NCI-H146 treated with DMSO at 0.1 percent for 48 hours (cell line): ENCODE results near the gene UNC5C.

ENCODE experiments used
- DNase-seq: peaks from one replicate; lab custom pipeline; 2025; ENCODE audit not compliant: unreplicated experiment; lab: John Stamatoyannopoulos, UW

Gene UNC5C

DNA sequence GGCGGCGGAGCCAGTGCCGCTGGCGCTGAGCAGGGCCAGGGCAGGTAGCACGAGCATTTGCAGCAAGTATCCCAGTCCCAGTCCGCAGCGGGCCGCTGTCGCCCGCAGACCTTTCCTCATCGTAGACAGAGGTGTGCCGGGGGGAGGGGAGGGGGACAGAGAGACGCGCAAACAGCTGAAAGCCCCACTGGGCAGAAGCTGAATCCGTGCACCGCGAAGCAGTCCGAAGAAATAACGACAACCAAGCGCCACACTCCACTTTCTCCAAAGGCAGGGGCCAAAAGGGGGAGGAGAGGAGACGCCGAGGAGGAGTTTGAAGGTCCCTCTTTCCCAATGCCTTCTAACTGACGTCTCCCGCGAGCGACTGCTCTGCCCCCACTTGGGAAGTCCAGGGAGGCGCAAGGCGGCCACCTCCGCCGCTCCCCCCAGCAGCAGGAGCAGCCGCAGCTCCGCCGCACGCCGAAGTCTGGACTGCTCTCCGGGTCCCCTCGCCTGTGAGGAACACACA, at the start of gene UNC5C:
UNC5C (minus strand) TSS at position 236 of the 508 bp plus-strand sequence.
- DNase-seq: no peak

DNA sequence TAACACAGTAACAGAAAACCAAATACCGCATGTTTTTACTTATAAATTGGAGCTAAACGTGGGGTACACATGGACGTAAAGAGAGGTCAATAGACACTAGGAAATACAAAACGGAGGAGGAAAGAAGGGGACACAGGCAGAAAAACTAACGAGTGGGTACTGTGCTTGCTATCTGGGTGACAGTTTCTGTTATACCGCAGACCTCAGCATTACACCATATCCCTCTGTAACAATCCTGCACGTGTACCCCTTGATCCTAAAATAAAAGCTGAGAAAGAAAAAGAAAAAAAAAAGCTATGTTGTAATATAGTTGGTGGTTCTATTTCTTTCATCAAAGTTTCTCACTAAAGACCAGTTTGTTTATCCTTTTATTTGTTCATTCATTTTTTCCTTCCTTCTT, 47.9 kb upstream of the UNC5C start:
- no peak for DNase-seq

DNA sequence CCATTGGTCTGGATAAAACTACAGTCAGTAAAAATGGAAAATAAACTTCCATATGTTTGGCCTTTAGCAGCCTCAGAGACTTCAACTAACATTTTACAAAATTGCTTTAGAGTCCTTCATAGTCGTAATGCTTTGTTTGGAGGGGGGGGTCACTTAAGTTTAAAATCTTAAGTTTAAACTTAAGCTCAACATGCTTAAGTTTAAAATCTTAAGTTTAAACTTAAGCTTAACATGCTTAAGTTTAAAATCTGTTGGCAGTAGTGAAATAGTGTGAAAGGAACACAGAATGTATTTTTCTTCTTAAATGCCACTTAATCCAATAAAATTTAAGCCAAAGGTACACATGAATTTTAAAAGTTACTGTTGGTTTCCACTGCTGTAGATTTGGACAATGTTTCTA, 45.9 kb upstream of the UNC5C start:
- DNase-seq: no peak

DNA sequence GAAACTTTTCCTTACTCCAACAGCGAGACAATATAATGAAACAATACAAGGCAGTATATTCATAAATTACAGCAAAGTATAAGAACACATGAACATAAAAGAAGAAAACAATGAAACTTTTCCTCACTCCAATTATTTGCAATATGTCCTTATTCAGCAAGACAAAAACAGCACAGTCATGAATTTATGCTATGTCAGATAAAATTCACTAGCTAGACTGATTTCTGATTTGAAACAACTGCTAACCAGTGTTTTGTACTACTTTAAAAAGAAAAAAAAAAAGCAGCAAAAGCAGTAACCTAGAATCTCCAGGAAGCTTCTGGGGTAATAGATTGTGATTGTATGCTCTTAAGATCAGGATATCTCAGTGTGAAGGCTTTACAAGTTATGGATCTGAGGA, 45.2 kb upstream of the UNC5C start:
- DNase-seq: no peak

DNA sequence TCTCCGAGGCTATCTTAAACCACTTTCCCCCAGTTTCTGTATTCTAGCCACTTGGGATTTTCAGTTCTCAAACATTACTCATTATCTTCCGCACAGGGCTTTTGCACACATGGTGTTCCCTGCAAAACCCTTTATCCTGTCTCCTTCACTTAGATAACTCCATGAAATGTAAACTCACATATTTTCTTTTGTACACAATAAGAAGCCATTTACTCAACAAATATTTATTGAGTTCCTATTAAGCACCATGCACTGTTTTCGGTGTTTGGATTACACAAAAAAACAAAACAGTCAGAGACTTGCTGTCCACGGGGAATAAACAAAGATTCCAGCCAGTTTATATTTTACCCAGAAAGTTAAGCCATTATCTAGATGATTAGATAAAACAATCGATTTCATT, 42.5 kb upstream of the UNC5C start:
- DNase-seq: no peak

DNA sequence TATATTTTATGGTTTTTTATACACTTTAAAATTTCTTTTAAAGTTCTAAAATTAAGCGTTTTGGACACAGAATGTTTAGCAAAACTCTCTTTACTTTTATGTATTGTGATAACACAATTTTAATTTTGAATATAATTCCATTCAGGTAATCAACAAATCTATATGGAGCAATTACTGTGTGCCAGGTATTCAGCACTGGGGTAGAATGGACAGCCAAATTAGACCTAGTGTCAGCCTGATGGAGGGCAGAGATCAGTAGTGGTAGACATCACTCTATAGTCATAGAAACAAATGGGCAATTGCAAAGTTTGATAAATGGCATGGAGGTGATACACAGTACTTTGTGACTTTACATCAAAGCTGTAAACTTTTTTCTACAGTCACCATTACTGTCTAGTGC, 41.8 kb upstream of the UNC5C start:
- no peak for DNase-seq

DNA sequence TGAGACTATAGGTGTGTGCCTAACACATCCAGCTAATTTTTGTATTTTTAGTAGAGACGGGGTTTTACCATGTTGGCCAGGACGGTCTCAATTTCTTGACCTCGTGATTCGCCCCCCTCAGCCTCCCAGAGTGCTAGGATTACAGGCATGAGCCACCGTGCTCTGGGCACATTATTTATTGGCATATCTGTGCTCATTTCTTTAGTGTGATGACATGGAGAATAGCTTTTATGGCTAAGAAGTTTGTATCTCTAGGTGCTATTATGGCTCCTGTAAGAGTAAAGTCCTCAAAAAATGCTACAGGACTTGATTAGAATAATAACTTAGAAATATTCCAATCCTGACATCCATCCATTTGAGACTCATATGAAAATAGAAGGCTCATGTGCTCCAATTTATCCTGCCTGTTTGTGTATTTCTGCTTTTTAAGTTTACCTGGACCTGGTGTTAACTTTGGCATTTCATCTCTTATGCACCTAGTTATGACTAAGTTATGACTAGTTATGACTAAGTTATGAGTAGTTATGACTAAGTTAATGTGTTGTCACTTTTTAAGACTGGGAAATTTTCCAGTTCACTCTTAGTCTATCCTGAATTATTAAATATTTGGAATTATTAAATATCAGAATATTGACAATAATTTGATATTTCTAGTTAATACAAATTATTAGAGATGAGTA, 36.4 kb upstream of the UNC5C start:
- no peak for DNase-seq

DNA sequence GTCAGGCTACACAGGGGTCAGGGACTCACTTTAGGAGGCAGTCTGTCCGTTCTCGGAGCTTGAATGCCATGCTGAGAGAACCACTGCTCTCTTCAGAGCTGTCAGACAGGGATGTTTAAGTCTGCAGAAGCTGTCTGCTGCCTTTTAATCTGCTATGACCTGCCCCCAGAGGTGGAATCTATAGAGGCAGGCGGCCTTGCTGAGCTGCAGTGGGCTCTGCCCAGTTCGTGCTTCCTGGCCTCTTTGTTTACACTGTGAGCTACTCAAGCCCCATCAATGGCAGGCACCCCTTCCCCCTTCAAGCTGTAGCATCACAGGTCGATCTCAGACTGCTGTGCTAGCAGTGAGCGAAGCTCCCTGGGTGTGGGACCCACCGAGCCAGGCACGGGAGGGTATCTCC, 31.5 kb upstream of the UNC5C start:
- no peak for DNase-seq

DNA sequence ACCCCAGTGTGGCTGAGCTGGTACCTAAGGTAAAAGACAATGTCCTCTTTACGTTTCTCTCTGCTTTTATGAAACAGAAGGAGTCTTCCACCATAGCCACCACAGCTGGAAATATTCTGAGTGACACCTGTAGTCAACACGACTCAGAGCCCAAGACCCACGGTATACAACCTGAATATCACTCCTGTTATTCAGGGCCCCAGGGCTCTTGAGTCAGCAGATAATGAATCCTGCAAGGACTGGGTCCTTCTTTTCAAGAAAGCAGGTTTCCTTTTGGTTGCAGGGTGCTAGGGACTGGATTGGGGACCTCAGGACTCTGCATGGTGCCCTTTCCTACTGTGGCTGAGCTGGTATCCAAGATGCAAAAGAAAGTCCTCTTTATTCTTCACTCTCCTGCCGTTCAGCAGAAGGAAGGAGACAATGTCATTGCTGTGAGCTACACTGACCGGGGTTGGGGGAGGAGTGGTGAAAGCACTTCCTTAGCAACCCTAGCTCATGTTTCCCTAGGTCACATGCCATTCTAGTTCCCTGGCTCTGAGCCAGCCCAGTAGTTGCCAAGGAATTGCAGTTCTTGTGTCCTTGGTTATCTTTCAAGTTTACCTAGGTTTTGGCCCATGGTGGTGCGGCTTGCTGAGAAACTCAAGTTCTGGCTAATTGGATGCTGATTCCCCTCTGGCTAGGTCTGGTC, 23.7 kb upstream of the UNC5C start:
- DNase-seq: no peak

DNA sequence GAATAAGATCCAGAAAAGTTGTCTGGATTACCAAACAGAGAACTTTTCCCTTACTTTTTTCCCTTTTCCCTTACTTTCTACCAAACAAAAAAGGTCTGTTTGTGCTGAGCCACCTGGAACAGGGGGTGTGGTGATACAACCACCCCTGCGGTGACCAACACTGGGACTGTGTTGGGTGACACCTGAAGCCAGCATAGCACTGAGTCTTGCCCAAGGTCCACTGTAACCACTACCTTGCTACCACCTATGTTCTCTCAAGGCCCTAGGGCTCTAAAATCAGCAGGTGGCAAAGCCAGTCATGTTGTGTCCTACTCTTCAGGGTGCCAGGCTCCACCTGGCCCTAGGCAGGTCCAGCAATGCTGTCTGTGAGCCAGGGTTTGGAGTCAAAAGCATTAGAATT, 22.8 kb upstream of the UNC5C start:
- no peak for DNase-seq

DNA sequence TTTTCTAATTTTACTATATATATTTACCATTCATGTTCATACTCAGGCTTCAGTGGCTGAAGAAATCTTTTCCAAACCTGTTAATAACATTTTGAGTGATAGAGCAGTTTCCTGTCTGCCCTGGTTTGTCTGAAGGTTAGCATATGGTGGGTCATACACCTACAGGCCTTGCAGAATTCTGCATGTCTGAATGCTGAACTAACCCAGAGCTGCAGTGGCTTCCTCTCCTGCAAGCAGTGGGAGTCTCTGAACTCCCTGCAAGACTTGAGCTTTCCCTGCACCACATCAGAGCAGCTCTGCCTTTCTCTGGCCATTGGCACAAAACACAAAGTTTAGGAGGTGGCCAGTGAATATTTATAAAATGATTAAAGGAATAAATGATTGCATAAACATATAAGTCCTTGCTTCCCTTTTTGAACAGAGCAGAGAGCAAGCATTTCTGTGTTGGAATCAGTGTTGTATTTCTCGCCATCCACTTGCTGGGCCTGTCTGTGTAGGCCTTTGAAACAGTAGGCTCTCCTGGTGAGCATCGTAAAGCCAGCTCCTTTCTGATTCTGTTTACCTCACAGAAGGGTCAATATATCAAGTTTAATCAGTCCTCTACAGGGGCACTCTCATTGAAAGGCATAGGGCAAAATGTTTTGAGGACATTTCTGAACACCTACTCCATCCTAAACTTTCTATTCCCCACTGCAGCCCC, 15.0 kb upstream of the UNC5C start:
- DNase-seq: no peak

DNA sequence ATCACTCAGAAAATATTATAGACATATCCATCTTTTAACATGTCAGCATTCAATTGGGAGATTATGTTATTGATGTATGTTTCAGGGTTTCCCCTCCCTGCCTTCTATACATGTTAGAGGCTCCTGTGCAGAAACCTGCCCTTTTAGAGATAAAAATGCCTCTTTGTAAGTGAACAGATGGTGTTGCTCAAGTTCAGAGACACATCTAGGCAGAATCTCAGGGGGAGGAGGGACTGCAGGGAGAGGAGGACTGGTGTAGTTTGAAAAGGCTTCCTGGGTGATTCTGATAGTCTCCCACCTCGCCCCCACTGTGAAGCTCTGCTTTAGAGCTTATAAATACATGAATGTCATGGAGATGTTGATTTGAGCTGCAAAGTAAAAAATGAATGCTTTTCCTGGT, 12.0 kb upstream of the UNC5C start:
- no peak for DNase-seq

DNA sequence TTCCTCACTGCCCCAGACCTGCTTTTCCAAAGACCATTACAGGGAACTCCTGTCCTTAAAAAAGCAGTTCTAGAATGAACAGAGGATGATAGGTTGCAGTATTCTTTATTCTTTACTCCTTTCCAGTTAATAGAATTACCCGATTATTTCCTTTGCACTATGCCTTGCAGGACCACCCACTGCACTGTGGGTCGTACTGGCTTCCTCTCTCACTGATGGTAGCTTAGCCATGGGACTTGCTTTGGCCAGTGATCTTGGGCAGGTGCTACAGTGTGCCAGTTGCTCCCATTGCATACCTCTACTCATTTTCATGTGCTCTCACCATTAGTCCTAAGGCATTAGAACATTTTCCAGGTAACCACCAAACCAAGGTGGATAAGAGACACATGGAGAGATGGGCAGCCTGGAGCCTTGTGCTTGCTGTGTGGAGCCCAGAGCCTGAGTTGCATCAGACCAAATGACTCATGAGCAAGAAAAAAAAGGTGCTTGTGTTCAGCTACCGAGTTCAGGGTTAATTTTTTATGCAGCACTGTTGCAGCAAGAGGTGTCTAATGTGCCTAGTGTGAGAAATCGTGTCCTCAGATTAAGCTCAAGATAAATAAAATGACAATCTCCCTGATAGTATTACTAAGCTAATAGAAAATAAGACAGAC, 7.6 kb upstream of the UNC5C start:
- no peak for DNase-seq

DNA sequence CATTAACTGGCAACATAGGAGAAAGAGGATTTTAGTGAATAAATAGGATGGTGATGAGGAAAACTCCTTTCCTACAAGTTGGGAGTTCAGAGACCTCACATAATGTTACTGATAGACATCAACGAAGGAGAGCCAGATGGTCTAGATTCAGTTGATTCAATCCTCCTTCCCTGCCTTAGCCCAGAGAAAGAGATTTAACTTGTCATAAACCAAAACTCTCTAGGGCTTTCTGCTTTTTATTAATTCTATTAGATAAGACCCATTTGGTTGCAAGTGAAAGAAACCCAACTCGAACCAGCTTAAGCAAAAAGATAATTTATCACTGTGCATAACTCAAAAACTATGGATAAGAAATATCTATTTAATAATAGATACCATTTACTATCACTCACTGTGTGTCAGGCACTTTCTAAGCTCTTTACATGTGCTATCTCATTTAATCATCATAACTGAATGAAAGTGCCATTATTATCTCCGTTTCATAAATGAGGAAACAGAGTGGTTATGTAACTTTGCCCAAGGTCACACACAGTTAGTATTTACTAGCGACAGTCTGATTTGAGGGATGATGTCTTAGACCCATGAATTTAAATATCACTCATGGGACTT, 4.3 kb upstream of the UNC5C start:
- DNase-seq: no peak

DNA sequence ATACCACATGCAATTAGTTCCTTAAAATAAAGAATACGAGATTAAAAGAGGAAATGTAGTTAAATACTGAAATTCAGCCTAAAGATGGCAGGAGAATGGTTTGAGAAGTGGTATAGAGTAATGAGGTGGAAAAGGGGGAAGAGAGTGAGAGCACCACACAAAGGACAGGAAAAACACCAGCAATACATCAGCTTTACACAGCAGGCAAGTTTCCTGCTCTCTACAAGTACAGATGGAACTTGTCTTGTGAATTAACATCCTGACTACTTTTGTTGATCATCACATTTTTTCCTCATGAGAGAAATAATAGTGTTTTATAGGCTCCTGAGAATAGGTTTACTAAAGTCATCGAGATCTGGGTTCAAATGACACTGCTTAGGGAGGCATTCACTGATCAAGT, 2.9 kb upstream of the UNC5C start:
- DNase-seq: no peak

DNA sequence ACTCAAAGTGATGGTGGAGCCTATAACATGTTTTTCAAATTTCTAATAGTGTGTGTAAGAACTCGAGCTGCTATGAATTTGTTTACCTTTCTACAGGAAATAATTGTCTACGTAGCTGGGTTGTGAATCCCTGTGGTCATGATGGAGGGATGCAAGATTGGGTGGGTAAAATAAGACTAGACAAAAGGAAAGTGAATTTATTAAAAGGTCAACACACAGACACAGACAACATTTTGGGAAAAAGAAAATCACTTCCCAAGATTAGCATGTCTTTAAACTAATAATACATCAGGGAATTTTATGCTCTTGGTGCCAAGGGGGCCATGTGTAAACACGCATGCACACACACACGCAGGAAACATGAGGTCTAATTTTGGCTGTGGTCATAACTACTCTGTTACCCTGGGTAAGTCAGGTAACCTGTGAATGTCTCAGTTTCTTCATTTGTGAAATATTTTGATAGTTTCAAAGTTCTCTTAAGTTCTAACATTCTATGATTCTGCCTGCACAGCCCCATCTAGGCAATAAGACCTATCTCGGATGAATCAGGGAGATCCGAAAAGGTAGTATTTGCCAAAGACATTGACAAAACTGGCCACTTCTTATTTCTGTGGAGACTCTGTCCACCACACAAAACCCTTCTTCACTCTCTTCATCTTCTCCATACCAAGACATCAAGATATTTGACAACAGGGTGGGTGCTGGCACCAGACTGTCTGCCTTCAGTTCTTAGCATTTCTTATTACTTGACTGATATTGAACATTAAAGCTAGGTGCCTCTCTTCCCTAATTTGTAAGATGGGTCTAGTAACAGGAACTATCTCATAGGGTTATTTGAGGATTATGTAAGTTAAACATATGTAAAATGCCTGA, 1.6 kb upstream of the UNC5C start:
- no peak for DNase-seq

DNA sequence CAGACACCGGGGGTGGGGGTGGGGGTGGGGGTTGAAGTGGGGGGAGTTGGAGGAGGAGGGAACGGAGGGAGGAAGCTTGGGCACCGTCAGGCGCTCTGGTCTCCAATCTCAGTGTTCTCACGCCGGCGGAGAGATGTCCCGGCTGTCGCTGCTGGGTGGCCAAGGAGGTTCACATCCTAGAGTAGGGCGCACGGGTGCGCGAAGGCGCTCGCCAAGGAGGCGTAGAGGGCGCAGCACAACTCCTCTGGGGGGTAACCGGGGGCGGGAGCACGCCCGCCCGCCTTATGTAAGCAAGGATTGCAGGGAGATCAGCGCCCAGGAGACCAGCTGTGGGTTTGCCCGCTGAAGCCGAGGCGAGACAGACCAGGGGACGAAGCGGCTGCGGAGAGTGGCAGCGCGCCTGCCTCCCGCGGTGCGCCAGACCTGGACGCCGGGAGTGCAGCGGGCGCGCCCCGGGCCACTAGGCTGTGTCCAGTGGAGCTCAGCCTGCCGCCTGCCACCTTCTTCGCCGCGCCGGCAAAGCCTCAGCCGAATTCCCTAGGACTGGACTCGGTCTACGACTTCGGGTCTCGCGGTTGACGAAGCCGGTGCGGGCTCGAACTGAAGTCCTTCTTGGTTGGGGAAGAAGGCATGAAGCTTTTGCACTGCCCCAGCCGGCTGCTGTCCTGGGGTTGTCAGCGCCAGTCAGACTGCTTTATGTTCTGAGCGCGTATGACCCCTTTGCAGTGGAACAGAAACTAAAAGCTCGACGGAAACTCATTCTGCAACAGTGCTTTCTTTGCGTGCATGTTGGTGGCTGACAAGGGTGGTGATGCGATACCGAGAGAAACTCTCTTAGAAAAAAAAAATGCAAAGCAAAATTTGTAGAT, 707 bp upstream of the UNC5C start:
- DNase-seq: no peak

DNA sequence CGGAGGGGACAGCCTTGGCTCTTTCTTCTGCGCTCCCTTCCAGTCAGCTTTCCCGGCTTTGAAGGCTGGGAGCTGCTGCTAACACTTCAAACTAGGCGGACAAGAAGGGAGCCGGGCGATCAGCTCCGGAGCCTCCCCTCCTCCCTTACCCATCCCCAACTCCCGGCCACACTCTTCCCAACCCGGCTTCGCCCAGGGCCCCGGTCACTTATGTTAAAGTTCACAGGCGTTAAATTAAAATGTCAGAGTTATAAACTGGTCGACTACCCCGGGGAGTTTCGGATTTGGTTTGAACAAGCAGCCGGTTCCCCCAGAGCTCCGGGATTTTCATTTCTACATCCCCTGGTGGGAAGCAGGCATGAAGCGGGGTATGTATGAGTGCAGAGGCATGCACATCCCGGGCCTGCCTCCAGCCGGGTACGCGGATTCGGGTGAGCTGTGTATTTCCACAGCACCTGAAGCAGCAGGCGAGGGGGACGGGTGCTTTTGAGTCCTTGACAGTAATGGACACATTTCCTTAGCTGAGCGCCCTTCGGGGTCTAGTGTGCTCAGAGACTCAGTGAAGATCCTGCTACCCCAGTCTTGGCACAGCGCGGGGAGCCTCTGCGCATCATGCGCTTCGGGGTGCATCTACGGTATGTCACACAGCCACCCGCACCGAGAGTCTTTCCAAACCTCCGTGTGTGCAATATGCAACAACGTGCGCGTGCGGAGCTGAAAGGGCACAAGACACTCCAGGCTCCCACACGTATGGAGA, 880 bp downstream of the UNC5C start:
- no peak for DNase-seq
